Psoas muscle (tissue), 8 donors: ENCODE measurements around the gene PDIA2. TPM values are rescaled to one million over a fixed set of nuclear protein-coding genes. Genes with fewer than 3 reads are reported as not detected.

Experiments used
- ATAC-seq, 4 donors: fragments of 200-7000 bp; cut with Tn5 transposase; one replicate each; pipeline ENCODE4 v1.9.1; 2020; ENCODE audit warnings: moderate library complexity in 3 of 4, mild to moderate bottlenecking in 2 of 4
- DNase-seq, 2 donors: peaks; one replicate each; pipeline ENCODE4 v3.0.0-alpha.2; 2020
- H3K27ac ChIP-seq: fragments of 200-600 bp; one replicate; pipeline ENCODE4 v1.8.0; 2022
- H3K27me3 ChIP-seq, 3 donors: fragments of 200-600 bp in 1 of 3; one replicate each; pipeline versions ENCODE4 v1.6.1 to v1.8.0; 2013 to 2022; ENCODE audit warnings: low read length in 2 of 3, mild to moderate bottlenecking in 2 of 3, moderate library complexity in 1 of 3; ENCODE audit not compliant: insufficient read depth in 3 of 3
- H3K36me3 ChIP-seq, 2 donors: fragments of 200-600 bp in 1 of 2; one replicate each; pipeline versions ENCODE4 v1.6.1 to v1.8.0; 2013 to 2022; ENCODE audit warnings: low read depth in 1 of 2, mild to moderate bottlenecking in 1 of 2, moderate library complexity in 1 of 2; ENCODE audit not compliant: insufficient read depth in 1 of 2
- H3K4me1 ChIP-seq: fragments of 200-600 bp; one replicate; pipeline ENCODE4 v1.8.0; 2022
- H3K4me3 ChIP-seq: fragments of 200-600 bp; one replicate; pipeline ENCODE4 v1.8.0; 2022; ENCODE audit warnings: mild to moderate bottlenecking
- H3K9me3 ChIP-seq: fragments of 200-600 bp; one replicate; pipeline ENCODE4 v1.8.0; 2022
- CTCF ChIP-seq: fragments of 200-600 bp; IDR thresholded peaks from one replicate; pipeline ENCODE4 v1.8.0; 2022; ENCODE audit warnings: antibody characterized with exemption
- WGBS, 3 donors: extraction: QIAGEN DNeasy Blood & Tissue Kit; methylation state at CpG; one replicate each; pipeline versions ENCODE4 v1.1.6 to v1.1.7; 2013; 5-methylcytosine and 5-hydroxymethylcytosine counted together
- intact Hi-C, 2 donors: fragments of 100-400 bp; cut with DNase I; formaldehyde crosslinking; loops; one replicate each; pipeline versions ENCODE4 v1.11.0 to v1.14.2; 2022
- polyA plus RNA-seq, 3 donors: library from polyadenylated mRNA; stranded (reverse); fragments of 200-250 nt; gene quantifications; one replicate each; pipeline ENCODE4 v1.2.3, GENCODE V29; 2013
- total RNA-seq, 4 donors: library from RNA; stranded (reverse); fragmentation: NEBNext Ultra II Directional in 2 of 4; extraction: Animal tissue kit (Norgen Biotek cat#: 25700) in 2 of 4; gene quantifications; one replicate each; pipeline versions ENCODE4 v1.2.1 to v1.2.4, GENCODE V29; 2021 to 2023
- donor health status: healthy with polysubstance abuse.
- donor health status: DM: no; HTN: no; CAD: no; lungs with moderate emphysema.
- donor health status: Bipolar disorder and iron deficiency.
- donor health status: healthy.
- donor health status: DM: yes; HTN: yes; CAD: no.
- donor health status: DM: no; HTN: no; CAD: no.
- donor health status: DM: no; HTN: no; CAD: no.
- donor health status: DM: yes; HTN: yes; CAD: no.

PDIA2 gene
- total and polyA plus RNA-seq, 7 donors = 0.08 to 0.90 (median 0.14) TPM; not detected in 4

- Histone ChIP-seq H3K4me3 (no peak overlapping the region), H3K36me3 (peaks cover 0 to 58% of the 10 kb centered on the region in 2 donors), H3K27ac (no peak overlapping the region), H3K27me3 (no peaks in the 10 kb centered on the region), H3K4me1 (no peaks in the 10 kb centered on the region), H3K9me3 (no peaks in the 10 kb centered on the region)
- intact Hi-C loops = no loop called here
- WGBS, 3 donors = 85 to 90% (median 88%) methylated on average over 43 of the region's 43 CpGs
- ATAC-seq = peak in 2 of 4 donors; percentile 55 to 65
- peak; percentile 9 for TF ChIP-seq CTCF
- no peak for DNase-seq
These were observed 21.0 kb downstream of the PDIA2 start for GRCh38 chr16:303760-304505.

- Histone ChIP-seq H3K27me3 (no peaks in the 10 kb centered on the region), H3K27ac (no peak overlapping the region), H3K4me3 (no peak overlapping the region), H3K9me3 (no peaks in the 10 kb centered on the region), H3K4me1 (no peaks in the 10 kb centered on the region), H3K36me3 (peaks cover 0 to 67% of the 10 kb centered on the region in 2 donors)
- WGBS, 3 donors = 73 to 85% (median 84%) methylated on average over 19 of the region's 19 CpGs
- intact Hi-C loops = no loop called here
- ATAC-seq = peak in 1 of 4 donors; percentile 25
- no peak for TF ChIP-seq CTCF
- no peak for DNase-seq
These were observed 23.1 kb downstream of the PDIA2 start for GRCh38 chr16:305916-306626.

GRCh38 chr16:306911-307370 is 24.0 kb downstream of the PDIA2 start:
- H3K4me3 ChIP-seq = no peak overlapping the region
- intact Hi-C loops = no loop called here
- no peaks in the 10 kb centered on the region for H3K4me1 ChIP-seq
- H3K9me3 ChIP-seq = no peaks in the 10 kb centered on the region
- H3K27me3 ChIP-seq = no peaks in the 10 kb centered on the region
- ATAC-seq = no peak
- no peak for DNase-seq
- TF ChIP-seq CTCF = no peak
- peaks cover 0 to 63% of the 10 kb centered on the region in 2 donors for H3K36me3 ChIP-seq
- 85 to 86% (median 85%) methylated on average over 17 of the region's 17 CpGs for WGBS, 3 donors
- no peak overlapping the region for H3K27ac ChIP-seq

- Histone ChIP-seq H3K27me3 (no peaks in the 10 kb centered on the region), H3K4me3 (no peak overlapping the region), H3K9me3 (no peaks in the 10 kb centered on the region), H3K4me1 (no peaks in the 10 kb centered on the region), H3K36me3 (peaks cover 0 to 63% of the 10 kb centered on the region in 2 donors), H3K27ac (no peak overlapping the region)
- DNase-seq = no peak
- WGBS, 3 donors = 89% methylated on average over 21 of the region's 21 CpGs
- intact Hi-C loops = no loop called here
- no peak for ATAC-seq
- no peak for TF ChIP-seq CTCF
These were observed 24.8 kb downstream of the PDIA2 start for GRCh38 chr16:307691-308312.
